GM23338 (cell line): ENCODE results near the gene AGBL4. TPM values are rescaled to one million over a fixed set of nuclear protein-coding genes. Genes with fewer than 3 reads are reported as not detected.

ENCODE experiments used
- ATAC-seq: fragments of 200-7000 bp; cut with Tn5 transposase; 3 replicates; pipeline ENCODE4 v1.9.1; 2020
- DNase-seq: peaks from one replicate; pipeline ENCODE4 v3.0.0-alpha.2; 2015; ENCODE audit warnings: low spot score
- H2AFZ ChIP-seq: fragments of 200-600 bp; sonication (generic); 2 replicates; pipeline ENCODE4 v1.8.0; 2016; ENCODE audit warnings: antibody characterized with exemption, mild to moderate bottlenecking, moderate library complexity
- H3F3A ChIP-seq: fragments of 200-600 bp; sonication (generic); replicated peaks from 2 replicates; pipeline ENCODE4 v1.8.0; 2017; ENCODE audit warnings: antibody characterized with exemption, mixed run types, low read depth
- H3K27ac ChIP-seq: fragments of 200-600 bp; sonication (generic); 2 replicates; pipeline ENCODE4 v1.6.1; 2016; ENCODE audit warnings: low read depth
- H3K27me3 ChIP-seq: fragments of 200-600 bp; sonication (generic); 2 replicates; pipeline ENCODE4 v1.8.0; 2016; ENCODE audit warnings: mild to moderate bottlenecking, mixed run types, moderate library complexity; ENCODE audit not compliant: insufficient read depth
- H3K36me3 ChIP-seq: fragments of 200-600 bp; sonication (generic); 2 replicates; pipeline ENCODE4 v1.8.0; 2016; ENCODE audit warnings: mild to moderate bottlenecking; ENCODE audit not compliant: insufficient read depth
- H3K4me1 ChIP-seq: fragments of 200-600 bp; sonication (generic); 2 replicates; pipeline ENCODE4 v1.8.0; 2016; ENCODE audit warnings: mild to moderate bottlenecking, moderate library complexity; ENCODE audit not compliant: insufficient read depth
- H3K4me2 ChIP-seq: fragments of 200-600 bp; sonication (generic); 2 replicates; pipeline ENCODE4 v1.7.1; 2017; ENCODE audit warnings: mixed run types
- H3K4me3 ChIP-seq: fragments of 200-600 bp; sonication (generic); 2 replicates; pipeline ENCODE4 v1.6.1; 2016; ENCODE audit warnings: mixed run types
- H3K79me2 ChIP-seq: fragments of 200-600 bp; sonication (generic); replicated peaks from 2 replicates; pipeline ENCODE4 v1.8.0; 2017; ENCODE audit warnings: mild to moderate bottlenecking; ENCODE audit not compliant: insufficient read depth
- H3K9me2 ChIP-seq: fragments of 200-600 bp; sonication (generic); 2 replicates; pipeline ENCODE4 v1.8.0; 2017; ENCODE audit not compliant: insufficient read depth
- H4K20me1 ChIP-seq: fragments of 200-600 bp; sonication (generic); replicated peaks from 2 replicates; pipeline ENCODE4 v1.8.0; 2017; ENCODE audit warnings: mild to moderate bottlenecking; ENCODE audit not compliant: insufficient read depth
- H3K27ac Mint-ChIP-seq: 2 replicates; pipeline ENCODE4 v1.8.0; 2020; ENCODE audit warnings: inconsistent platforms, mild to moderate bottlenecking, moderate library complexity, mixed read lengths
- H3K27me3 Mint-ChIP-seq: 3 replicates; pipeline ENCODE4 v1.8.0; 2022; ENCODE audit warnings: low read depth, mild to moderate bottlenecking, moderate library complexity, mixed read lengths, inconsistent platforms; ENCODE audit not compliant: insufficient read depth, poor library complexity
- H3K36me3 Mint-ChIP-seq: 3 replicates; pipeline ENCODE4 v1.8.0; 2021; ENCODE audit warnings: low read depth, mild to moderate bottlenecking, inconsistent platforms, moderate library complexity, mixed read lengths
- H3K4me1 Mint-ChIP-seq: 3 replicates; pipeline ENCODE4 v1.8.0; 2020; ENCODE audit warnings: mild to moderate bottlenecking, inconsistent platforms, mixed read lengths
- H3K4me3 Mint-ChIP-seq: 3 replicates; pipeline ENCODE4 v1.8.0; 2021; ENCODE audit warnings: moderate library complexity, mild to moderate bottlenecking, inconsistent platforms, mixed read lengths
- H3K9me3 Mint-ChIP-seq: 3 replicates; pipeline ENCODE4 v1.8.0; 2020; ENCODE audit warnings: moderate library complexity, mild to moderate bottlenecking, inconsistent platforms, mixed read lengths
- CREB1 ChIP-seq: fragments of 250-450 bp; sonication (Bioruptor Pico); IDR thresholded peaks from 2 replicates; pipeline ENCODE4 v1.5.0; 2020; ENCODE audit warnings: low read depth, mild to moderate bottlenecking, moderate library complexity
- EZH2 ChIP-seq: fragments of 200-600 bp; sonication (generic); IDR thresholded peaks from one replicate; pipeline ENCODE4 v1.8.0; 2017; ENCODE audit warnings: antibody characterized with exemption, mild to moderate bottlenecking, low read depth; ENCODE audit not compliant: unreplicated experiment
- EZH2phosphoT487 ChIP-seq: fragments of 200-600 bp; sonication (generic); IDR thresholded peaks from one replicate; pipeline ENCODE4 v1.8.1; 2018; ENCODE audit warnings: antibody characterized with exemption; ENCODE audit not compliant: unreplicated experiment
- JUNB ChIP-seq: IDR thresholded peaks from one replicate; pipeline ENCODE4 v1.6.1; 2016; ENCODE audit warnings: antibody characterized with exemption; ENCODE audit not compliant: unreplicated experiment
- NANOG ChIP-seq: IDR thresholded peaks from 2 replicates; pipeline ENCODE4 v1.6.1; 2016; ENCODE audit warnings: antibody characterized with exemption, borderline replicate concordance
- POLR2AphosphoS5 ChIP-seq: IDR thresholded peaks from 2 replicates; pipeline ENCODE4 v1.6.1; 2016; ENCODE audit warnings: antibody characterized with exemption, low read depth
- STAT1 ChIP-seq: IDR thresholded peaks from one replicate; pipeline ENCODE4 v1.6.1; 2016; ENCODE audit warnings: antibody characterized with exemption; ENCODE audit not compliant: unreplicated experiment
- ZNF114 ChIP-seq: fragments of 250-450 bp; sonication (Bioruptor Pico); IDR thresholded peaks from 2 replicates; pipeline ENCODE4 v1.5.0; 2020; ENCODE audit warnings: mild to moderate bottlenecking, moderate library complexity
- ZNF331 ChIP-seq: fragments of 250-450 bp; sonication (Bioruptor Pico); IDR thresholded peaks from 2 replicates; pipeline ENCODE4 v1.5.0; 2020; ENCODE audit warnings: low read depth, mild to moderate bottlenecking, moderate library complexity
- polyA plus RNA-seq: library from polyadenylated mRNA; unstranded; fragments of >200 nt; fragmentation: Nextera tagmentation; extraction: Ambion mirVana; gene quantifications from 2 replicates; pipeline ENCODE4 v1.2.1, GENCODE V29; 2016
- total RNA-seq: library from RNA; depleted of rRNA; stranded (reverse); fragments of >200 nt; shearing (Covaris generic); gene quantifications from 2 replicates; pipeline ENCODE4 v1.2.3, GENCODE V29; 2014
- TF ChIP-seq, protein P1 (sequence below): fragments of 250-450 bp; sonication (Bioruptor Pico); IDR thresholded peaks from 2 replicates; pipeline ENCODE4 v1.5.0; 2020; ENCODE audit warnings: mild to moderate bottlenecking, moderate library complexity
- TF ChIP-seq, protein P2 (sequence below): IDR thresholded peaks from 2 replicates; pipeline ENCODE4 v1.6.1; 2016; ENCODE audit warnings: antibody characterized with exemption
- TF ChIP-seq, protein P3 (sequence below): IDR thresholded peaks from one replicate; pipeline ENCODE4 v1.6.1; 2018; ENCODE audit warnings: antibody characterized with exemption; ENCODE audit not compliant: unreplicated experiment
- TF ChIP-seq, protein P4 (sequence below), 2 experiments: fragments of 200-600 bp in 1 of 2; sonication (generic) in 1 of 2; conservative IDR thresholded peaks; 2 replicates each; pipeline versions ENCODE4 v1.5.1 to v1.6.1; 2016 to 2017; ENCODE audit warnings: antibody characterized with exemption in 2 of 2, low read depth in 2 of 2, mild to moderate bottlenecking in 2 of 2, moderate library complexity in 1 of 2

AGBL4 gene
- total and polyA plus RNA-seq, 2 experiments from 2014 or later, result 0.91 to 1.5 TPM

DNA sequence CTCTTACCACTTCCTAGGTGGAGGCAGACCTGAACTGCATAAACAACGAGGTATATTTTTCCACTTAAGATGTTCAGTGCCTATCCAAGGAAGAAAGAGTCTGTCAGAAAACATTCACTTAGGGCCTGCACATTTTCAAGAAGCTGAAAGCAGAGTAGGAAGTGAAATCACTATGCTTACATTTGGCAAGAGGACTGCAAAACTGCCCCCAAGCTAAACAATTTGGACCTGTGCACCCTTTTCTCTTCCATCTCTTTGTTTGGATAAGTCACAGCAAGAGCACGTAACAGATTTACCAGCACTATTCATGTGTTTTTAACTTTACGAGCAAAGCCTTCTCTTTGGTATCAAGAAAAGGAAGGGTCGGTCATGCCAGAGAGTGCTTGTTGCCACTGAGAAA lies 1233.9 kb downstream of the AGBL4 start:
- H3K27me3 ChIP-seq, result no peaks in the 10 kb centered on the region
- H3K4me1 ChIP-seq, result no peaks in the 10 kb centered on the region
- ATAC-seq (no peak), DNase-seq (no peak)
- H3F3A ChIP-seq, result no peaks in the 10 kb centered on the region
- no peaks in the 10 kb centered on the region for H3K79me2 ChIP-seq
- H3K9me2 ChIP-seq, result peaks cover 13% of the 10 kb centered on the region; the same call in 1 of the 2 replicates
- H3K4me1 Mint-ChIP-seq, result peaks cover 3% of the 10 kb centered on the region
- H3K27ac ChIP-seq, result no peak overlapping the region
- no peak overlapping the region for H3K4me2 ChIP-seq
- TF ChIP-seq, protein P1, sequence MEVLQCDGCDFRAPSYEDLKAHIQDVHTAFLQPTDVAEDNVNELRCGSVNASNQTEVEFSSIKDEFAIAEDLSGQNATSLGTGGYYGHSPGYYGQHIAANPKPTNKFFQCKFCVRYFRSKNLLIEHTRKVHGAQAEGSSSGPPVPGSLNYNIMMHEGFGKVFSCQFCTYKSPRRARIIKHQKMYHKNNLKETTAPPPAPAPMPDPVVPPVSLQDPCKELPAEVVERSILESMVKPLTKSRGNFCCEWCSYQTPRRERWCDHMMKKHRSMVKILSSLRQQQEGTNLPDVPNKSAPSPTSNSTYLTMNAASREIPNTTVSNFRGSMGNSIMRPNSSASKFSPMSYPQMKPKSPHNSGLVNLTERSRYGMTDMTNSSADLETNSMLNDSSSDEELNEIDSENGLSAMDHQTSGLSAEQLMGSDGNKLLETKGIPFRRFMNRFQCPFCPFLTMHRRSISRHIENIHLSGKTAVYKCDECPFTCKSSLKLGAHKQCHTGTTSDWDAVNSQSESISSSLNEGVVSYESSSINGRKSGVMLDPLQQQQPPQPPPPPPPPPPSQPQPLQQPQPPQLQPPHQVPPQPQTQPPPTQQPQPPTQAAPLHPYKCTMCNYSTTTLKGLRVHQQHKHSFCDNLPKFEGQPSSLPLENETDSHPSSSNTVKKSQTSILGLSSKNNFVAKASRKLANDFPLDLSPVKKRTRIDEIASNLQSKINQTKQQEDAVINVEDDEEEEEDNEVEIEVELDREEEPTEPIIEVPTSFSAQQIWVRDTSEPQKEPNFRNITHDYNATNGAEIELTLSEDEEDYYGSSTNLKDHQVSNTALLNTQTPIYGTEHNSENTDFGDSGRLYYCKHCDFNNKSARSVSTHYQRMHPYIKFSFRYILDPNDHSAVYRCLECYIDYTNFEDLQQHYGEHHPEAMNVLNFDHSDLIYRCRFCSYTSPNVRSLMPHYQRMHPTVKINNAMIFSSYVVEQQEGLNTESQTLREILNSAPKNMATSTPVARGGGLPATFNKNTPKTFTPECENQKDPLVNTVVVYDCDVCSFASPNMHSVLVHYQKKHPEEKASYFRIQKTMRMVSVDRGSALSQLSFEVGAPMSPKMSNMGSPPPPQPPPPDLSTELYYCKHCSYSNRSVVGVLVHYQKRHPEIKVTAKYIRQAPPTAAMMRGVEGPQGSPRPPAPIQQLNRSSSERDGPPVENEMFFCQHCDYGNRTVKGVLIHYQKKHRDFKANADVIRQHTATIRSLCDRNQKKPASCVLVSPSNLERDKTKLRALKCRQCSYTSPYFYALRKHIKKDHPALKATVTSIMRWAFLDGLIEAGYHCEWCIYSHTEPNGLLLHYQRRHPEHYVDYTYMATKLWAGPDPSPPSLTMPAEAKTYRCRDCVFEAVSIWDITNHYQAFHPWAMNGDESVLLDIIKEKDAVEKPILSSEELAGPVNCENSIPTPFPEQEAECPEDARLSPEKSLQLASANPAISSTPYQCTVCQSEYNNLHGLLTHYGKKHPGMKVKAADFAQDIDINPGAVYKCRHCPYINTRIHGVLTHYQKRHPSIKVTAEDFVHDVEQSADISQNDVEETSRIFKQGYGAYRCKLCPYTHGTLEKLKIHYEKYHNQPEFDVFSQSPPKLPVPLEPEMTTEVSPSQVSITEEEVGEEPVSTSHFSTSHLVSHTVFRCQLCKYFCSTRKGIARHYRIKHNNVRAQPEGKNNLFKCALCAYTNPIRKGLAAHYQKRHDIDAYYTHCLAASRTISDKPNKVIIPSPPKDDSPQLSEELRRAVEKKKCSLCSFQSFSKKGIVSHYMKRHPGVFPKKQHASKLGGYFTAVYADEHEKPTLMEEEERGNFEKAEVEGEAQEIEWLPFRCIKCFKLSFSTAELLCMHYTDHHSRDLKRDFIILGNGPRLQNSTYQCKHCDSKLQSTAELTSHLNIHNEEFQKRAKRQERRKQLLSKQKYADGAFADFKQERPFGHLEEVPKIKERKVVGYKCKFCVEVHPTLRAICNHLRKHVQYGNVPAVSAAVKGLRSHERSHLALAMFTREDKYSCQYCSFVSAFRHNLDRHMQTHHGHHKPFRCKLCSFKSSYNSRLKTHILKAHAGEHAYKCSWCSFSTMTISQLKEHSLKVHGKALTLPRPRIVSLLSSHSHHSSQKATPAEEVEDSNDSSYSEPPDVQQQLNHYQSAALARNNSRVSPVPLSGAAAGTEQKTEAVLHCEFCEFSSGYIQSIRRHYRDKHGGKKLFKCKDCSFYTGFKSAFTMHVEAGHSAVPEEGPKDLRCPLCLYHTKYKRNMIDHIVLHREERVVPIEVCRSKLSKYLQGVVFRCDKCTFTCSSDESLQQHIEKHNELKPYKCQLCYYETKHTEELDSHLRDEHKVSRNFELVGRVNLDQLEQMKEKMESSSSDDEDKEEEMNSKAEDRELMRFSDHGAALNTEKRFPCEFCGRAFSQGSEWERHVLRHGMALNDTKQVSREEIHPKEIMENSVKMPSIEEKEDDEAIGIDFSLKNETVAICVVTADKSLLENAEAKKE (CRISPR knock-in tag), result no peak
- TF ChIP-seq ZNF114 (CRISPR knock-in tag) (no peak), ZNF331 (CRISPR knock-in tag) (no peak), JUNB (no peak), CREB1 (CRISPR knock-in tag) (no peak), NANOG (no peak), EZH2 (no peak), POLR2AphosphoS5 (no peak), STAT1 (no peak), EZH2phosphoT487 (no peak)
- TF ChIP-seq, protein P2, sequence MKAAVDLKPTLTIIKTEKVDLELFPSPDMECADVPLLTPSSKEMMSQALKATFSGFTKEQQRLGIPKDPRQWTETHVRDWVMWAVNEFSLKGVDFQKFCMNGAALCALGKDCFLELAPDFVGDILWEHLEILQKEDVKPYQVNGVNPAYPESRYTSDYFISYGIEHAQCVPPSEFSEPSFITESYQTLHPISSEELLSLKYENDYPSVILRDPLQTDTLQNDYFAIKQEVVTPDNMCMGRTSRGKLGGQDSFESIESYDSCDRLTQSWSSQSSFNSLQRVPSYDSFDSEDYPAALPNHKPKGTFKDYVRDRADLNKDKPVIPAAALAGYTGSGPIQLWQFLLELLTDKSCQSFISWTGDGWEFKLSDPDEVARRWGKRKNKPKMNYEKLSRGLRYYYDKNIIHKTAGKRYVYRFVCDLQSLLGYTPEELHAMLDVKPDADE, result no peak
- TF ChIP-seq, protein P3, sequence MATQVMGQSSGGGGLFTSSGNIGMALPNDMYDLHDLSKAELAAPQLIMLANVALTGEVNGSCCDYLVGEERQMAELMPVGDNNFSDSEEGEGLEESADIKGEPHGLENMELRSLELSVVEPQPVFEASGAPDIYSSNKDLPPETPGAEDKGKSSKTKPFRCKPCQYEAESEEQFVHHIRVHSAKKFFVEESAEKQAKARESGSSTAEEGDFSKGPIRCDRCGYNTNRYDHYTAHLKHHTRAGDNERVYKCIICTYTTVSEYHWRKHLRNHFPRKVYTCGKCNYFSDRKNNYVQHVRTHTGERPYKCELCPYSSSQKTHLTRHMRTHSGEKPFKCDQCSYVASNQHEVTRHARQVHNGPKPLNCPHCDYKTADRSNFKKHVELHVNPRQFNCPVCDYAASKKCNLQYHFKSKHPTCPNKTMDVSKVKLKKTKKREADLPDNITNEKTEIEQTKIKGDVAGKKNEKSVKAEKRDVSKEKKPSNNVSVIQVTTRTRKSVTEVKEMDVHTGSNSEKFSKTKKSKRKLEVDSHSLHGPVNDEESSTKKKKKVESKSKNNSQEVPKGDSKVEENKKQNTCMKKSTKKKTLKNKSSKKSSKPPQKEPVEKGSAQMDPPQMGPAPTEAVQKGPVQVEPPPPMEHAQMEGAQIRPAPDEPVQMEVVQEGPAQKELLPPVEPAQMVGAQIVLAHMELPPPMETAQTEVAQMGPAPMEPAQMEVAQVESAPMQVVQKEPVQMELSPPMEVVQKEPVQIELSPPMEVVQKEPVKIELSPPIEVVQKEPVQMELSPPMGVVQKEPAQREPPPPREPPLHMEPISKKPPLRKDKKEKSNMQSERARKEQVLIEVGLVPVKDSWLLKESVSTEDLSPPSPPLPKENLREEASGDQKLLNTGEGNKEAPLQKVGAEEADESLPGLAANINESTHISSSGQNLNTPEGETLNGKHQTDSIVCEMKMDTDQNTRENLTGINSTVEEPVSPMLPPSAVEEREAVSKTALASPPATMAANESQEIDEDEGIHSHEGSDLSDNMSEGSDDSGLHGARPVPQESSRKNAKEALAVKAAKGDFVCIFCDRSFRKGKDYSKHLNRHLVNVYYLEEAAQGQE, result no peak
- TF ChIP-seq, protein P4, sequence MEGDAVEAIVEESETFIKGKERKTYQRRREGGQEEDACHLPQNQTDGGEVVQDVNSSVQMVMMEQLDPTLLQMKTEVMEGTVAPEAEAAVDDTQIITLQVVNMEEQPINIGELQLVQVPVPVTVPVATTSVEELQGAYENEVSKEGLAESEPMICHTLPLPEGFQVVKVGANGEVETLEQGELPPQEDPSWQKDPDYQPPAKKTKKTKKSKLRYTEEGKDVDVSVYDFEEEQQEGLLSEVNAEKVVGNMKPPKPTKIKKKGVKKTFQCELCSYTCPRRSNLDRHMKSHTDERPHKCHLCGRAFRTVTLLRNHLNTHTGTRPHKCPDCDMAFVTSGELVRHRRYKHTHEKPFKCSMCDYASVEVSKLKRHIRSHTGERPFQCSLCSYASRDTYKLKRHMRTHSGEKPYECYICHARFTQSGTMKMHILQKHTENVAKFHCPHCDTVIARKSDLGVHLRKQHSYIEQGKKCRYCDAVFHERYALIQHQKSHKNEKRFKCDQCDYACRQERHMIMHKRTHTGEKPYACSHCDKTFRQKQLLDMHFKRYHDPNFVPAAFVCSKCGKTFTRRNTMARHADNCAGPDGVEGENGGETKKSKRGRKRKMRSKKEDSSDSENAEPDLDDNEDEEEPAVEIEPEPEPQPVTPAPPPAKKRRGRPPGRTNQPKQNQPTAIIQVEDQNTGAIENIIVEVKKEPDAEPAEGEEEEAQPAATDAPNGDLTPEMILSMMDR (conservative IDR thresholded peaks at IDR 0.05; ENCODE audit: low read depth in 2 of 2), result no peak
- peaks cover 3% of the 10 kb centered on the region for H3K27me3 Mint-ChIP-seq
- no peak overlapping the region for H3K4me3 Mint-ChIP-seq
- no peak overlapping the region for H2AFZ ChIP-seq
- no peaks in the 10 kb centered on the region for H4K20me1 ChIP-seq
- no peak overlapping the region for H3K4me3 ChIP-seq
- H3K9me3 Mint-ChIP-seq, result no peaks in the 10 kb centered on the region
- no peaks in the 10 kb centered on the region for H3K36me3 Mint-ChIP-seq
- no peak overlapping the region for H3K27ac Mint-ChIP-seq
- no peaks in the 10 kb centered on the region; the same call in 1 of the 2 replicates for H3K36me3 ChIP-seq
